ENCODE measurements around the gene CTNNA2. TPM values are rescaled to one million over a fixed set of nuclear protein-coding genes. Genes with fewer than 3 reads are reported as not detected.

Gene CTNNA2
- total RNA-seq, 1 experiment from 2014 or later, result 0.54 TPM

- ATAC-seq, result no peak
- Histone ChIP-seq H3K9me3 (ENCODE audit: control insufficient read depth, insufficient read depth, low read depth, low read length) (no peaks in the 10 kb centered on the region), H3K27ac (ENCODE audit: low read length) (no peak overlapping the region), H3K4me1 (ENCODE audit: control insufficient read depth, insufficient read depth, low read length) (no peaks in the 10 kb centered on the region), H3K36me3 (ENCODE audit: control insufficient read depth, insufficient read depth, low read length) (no peaks in the 10 kb centered on the region), H3K4me3 (ENCODE audit: low read depth in 2 of 2, low read length in 2 of 2) (no peak overlapping the region), H3K27me3 (ENCODE audit: control insufficient read depth, insufficient read depth, low read length) (no peaks in the 10 kb centered on the region)
- no peak for DNase-seq (ENCODE audit: low read depth, low spot score)
- intact Hi-C loops (cut with micrococcal nuclease; ENCODE audit: unreplicated experiment) (no loop called here), in situ Hi-C loops (cut with HindIII; ENCODE audit: low pct_unique_long_range_greater_than_20kb, low sequenced_read_pairs) (no loop called here)
- ChIA-PET POLR2A (no interaction called here), CTCF (no interaction called here)
- TF ChIP-seq POLR2AphosphoS5 (IDR thresholded peaks at IDR 0.05; ENCODE audit: low read depth, low read length) (no peak), CTCF (IDR thresholded peaks at IDR 0.05) (no peak), REST (IDR thresholded peaks at IDR 0.05; ENCODE audit: insufficient read depth in 1 of 2, low read depth in 2 of 2, low read length in 1 of 2) (no peak), SIN3A (IDR thresholded peaks at IDR 0.05; ENCODE audit: borderline replicate concordance, insufficient read depth, low read depth, low read length) (no peak), TCF7L2 (IDR thresholded peaks at IDR 0.05; ENCODE audit: low read depth, low read length) (no peak)
- no TSS peak for BruUV-seq (replicated peaks)
These were observed 983.5 kb downstream of the CTNNA2 start for GRCh38 chr2:80496346-80496745.

- Histone ChIP-seq H3K4me1 (ENCODE audit: control insufficient read depth, insufficient read depth, low read length) (no peaks in the 10 kb centered on the region), H3K27ac (ENCODE audit: low read length) (no peak overlapping the region), H3K27me3 (ENCODE audit: control insufficient read depth, insufficient read depth, low read length) (no peaks in the 10 kb centered on the region), H3K9me3 (ENCODE audit: control insufficient read depth, insufficient read depth, low read depth, low read length) (no peaks in the 10 kb centered on the region), H3K4me3 (ENCODE audit: low read depth in 2 of 2, low read length in 2 of 2) (no peak overlapping the region), H3K36me3 (ENCODE audit: control insufficient read depth, insufficient read depth, low read length) (no peaks in the 10 kb centered on the region)
- ChIA-PET POLR2A (no interaction called here), CTCF (no interaction called here)
- no peak for ATAC-seq
- TF ChIP-seq POLR2AphosphoS5 (IDR thresholded peaks at IDR 0.05; ENCODE audit: low read depth, low read length), result no peak
- TF ChIP-seq CTCF (IDR thresholded peaks at IDR 0.05), result no peak
- TF ChIP-seq TCF7L2 (IDR thresholded peaks at IDR 0.05; ENCODE audit: low read depth, low read length), result no peak
- no TSS peak for BruUV-seq (replicated peaks)
- intact Hi-C loops (cut with micrococcal nuclease; ENCODE audit: unreplicated experiment), result no loop called here
- DNase-seq (ENCODE audit: low read depth, low spot score), result no peak
- in situ Hi-C loops (cut with HindIII; ENCODE audit: low pct_unique_long_range_greater_than_20kb, low sequenced_read_pairs), result no loop called here
These were observed 983.9 kb downstream of the CTNNA2 start for GRCh38 chr2:80496775-80497174.

Measured in Panc1 (cell line).